Stimulated activated naive CD8-positive, alpha-beta T cell treated with anti-CD3 and anti-CD28 coated beads, Interleukin-15, Interleukin-2, amounts not matched to agents 100 U/mL and 50 U/mL, for 24 hours (primary cell): ENCODE data around the gene SOX18.

ENCODE experiments used
- ATAC-seq: fragments of 150-1000 bp; cut with Tn5 transposase; one replicate; pipeline ENCODE4 v1.10.0; 2021
- DNase-seq: peaks from one replicate; pipeline ENCODE4 v3.0.0; 2021

SOX18 gene

GRCh38 chr20:64037498-64038213, 11.8 kb downstream of the SOX18 start:
- DNase-seq (no peak), ATAC-seq (no peak)

GRCh38 chr20:64037199-64037497, 12.3 kb downstream of the SOX18 start:
- ATAC-seq (no peak), DNase-seq (no peak)

DNA sequence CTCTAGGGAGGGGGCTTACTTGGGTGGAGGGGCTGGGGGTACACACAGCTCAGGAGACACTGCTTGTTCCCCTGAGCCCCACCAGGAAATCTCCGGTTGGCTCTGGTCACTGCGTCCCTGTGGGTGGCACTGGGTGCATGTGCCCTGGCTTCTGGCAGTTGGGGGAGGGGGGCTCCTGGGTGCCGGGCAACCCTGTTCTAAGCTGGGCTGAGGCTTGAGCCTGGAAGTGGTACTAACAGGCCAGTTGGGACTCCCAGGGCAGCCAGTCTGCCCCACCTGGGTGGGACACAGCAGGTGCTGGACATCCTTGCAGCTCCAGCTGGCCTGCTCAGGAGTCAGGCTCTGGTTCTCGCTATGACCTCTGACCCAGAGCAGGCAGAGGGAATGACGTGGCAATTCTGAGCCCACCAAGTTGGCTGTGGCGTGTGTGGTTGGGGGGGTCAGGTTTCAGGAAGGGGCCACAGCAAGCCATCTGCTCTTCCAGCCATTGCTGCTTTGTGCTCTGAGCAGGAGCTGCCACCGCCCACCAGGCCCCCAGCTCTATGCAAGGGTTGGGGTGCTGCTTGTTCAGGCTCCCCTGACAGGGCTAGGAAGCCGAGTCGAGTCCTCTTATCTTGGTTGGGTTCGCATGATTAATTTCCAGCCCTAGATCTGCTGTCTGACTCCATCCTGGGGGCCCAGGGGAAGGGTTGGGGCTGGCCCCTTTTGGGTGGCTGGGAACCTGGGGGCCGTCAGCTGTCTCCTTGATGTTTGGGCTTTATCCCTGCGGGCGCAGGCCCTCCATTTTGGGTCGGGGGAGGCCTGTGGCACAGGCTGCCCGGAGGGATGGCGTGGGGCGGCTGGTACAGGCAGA, 12.9 kb downstream of the SOX18 start:
- DNase-seq (peak; percentile 59), ATAC-seq (peak; percentile 33)

GRCh38 chr20:64035933-64036345, 13.5 kb downstream of the SOX18 start, which contains the start of gene C20orf204:
C20orf204 (plus strand) TSS chr20:64036182; CDS start chr20:64036324, 142 bp downstream.
- ATAC-seq = no peak
- DNase-seq = no peak

DNA sequence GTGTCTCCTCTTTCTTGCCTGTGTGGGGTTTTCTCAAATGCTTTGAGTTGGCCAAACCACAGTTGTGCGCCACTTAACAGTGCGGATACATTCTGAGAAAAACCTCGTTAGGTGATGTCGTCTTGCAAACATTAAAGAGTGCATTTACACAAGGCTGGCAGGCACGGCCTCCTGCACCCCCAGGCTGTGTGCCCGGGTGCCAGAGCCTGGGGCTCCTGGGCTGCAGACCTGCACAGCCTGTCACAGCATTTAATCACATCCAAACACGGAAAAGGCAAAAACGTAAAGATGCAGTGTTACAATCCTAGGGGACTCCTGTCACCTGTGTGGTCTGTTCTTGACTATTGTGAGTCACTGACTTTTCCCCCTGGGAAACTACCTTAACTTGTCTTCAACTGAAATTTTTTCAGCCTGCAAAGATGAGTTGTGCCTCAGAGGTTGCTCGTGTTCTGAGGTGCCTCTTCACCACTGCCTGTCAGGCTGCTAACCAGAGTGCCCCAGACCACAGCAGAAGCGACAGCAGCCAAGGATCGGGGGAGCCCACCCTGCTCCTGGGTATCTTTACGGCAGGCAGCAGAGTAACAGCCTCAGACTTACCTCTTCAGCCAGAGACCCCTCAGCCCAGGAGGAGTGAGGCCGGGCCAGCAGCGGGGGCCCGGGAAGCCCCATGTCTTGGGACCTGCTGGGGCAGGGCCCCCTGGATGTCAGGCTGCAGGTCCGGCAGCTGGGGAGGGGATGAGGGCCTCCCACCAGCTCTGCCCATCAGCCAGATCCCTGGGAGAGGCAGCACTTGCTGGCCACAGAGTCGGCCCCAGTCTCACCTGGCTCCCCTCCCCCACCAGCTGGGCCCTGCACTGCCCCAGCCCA, 14.1 kb downstream of the SOX18 start:
- peak; percentile 63 for DNase-seq
- ATAC-seq = peak; percentile 65

DNA sequence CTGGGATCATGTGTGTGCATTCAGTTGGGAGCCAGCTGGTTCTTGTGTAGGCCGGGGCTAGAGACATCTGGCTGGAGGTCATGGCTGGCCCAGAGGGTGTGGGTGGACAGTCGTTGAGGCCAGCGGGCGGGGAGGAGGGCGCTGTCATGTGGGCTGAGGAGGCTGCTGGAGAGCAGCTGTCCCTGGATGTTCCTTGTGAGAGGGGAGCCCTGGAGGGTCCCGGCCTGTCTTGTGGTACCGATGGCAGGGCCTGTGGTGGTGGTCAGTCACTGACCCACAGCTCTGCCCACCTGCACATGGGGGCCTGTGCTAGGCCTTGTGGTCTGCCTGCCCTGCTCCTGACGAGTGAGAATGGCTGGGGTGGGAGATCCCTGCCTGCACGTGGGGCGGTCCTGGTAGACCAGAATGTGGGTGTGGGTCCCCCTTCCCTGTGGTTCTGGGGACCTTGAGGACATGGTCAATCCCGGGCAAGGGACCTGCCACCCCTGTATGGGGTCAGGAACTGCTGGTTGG, 15.4 kb downstream of the SOX18 start:
- ATAC-seq (no peak), DNase-seq (no peak)

DNA sequence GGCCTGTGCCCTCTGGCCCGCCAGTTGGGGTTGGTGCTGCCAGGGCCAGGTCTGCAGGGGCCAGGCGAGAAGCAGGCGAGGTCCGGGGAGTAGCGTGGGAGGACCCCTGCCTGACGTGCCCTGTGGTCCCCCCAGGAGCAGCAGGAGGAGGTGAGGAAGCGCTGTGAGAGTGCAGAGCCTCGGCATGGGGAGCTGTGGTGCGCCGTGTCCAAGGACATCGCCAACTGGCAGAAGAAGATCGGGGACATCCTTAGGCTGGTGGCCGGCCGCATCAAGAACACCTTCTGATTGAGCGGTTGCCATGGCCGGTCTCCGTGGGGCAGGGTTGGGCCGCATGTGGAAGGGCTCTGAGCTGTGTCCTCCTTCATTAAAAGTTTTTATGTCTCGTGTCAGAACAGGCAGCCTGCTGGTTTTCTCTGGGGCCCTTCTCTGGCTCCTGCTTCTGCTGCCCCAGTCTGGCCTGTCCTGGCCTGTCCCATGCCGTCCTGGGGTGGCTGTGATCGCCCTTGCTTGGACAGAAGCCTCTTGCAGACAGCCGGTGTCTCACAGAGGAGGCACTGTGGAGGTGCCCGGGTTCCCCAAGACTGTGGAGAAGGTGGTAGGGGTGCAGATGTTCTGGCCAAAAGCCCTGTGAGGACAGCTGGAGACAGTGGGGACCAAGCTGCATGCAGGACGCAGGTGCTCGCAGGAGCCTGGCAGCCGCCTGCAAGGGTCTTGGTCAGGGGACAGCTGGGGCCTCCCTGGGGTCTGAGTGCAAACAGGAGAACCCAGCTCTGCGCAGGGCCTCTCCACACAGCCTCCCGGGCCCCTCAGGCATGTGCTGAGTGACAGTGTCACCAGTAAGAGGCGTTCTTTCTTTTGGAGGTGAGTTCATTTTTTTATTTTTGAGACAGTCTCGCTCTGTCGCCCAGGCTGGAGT, 16.5 kb downstream of the SOX18 start:
- ATAC-seq (no peak), DNase-seq (no peak)

GRCh38 chr20:64031822-64032314, 17.6 kb downstream of the SOX18 start:
- DNase-seq (no peak), ATAC-seq (no peak)

DNA sequence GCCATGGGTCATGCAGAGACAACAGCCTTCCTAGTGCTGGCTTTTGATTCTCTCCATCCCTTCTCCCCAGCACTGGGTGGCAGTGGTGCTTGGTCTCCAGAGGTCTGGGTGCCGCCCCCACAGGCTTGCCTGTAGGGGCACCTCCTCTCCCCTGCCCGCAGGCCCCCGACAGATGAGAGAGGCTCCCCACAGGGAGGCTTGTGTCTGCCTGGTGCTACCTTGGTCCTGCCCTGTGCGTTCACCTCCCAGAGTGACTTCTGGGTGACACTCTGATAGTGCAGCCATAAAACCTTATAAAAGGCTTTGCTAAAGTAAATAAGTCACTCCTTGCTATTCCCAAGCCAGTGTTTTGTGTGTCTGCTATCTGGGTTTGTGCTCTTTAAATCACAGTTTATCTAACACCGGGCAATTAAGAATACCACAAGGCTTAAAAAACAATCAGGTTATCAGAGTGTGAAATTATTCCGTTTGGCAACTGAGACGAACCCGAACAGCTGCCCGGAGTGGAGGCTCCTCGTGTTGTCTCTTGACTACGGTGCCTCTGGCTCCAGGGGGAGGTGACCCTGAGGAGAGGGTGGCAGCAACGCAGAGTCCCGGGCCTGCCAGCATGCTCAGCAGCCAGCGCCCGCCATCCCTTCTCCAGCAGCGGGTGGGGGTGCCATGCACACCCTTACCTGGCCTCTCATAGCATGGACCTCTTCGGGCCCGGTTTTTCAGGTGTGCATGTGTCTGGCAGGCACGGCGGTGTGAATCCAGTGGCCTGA, 18.9 kb downstream of the SOX18 start:
- ATAC-seq (no peak), DNase-seq (no peak)

- ATAC-seq (no peak), DNase-seq (no peak)
Measured at GRCh38 chr20:64029293-64030117, 19.9 kb downstream of the SOX18 start.

- no peak for DNase-seq
- no peak for ATAC-seq
Measured at GRCh38 chr20:64027981-64028685, 21.3 kb downstream of the SOX18 start.

GRCh38 chr20:64025826-64026412, 23.5 kb downstream of the SOX18 start:
- DNase-seq (no peak), ATAC-seq (no peak)

GRCh38 chr20:64025101-64025825, 24.2 kb downstream of the SOX18 start:
- DNase-seq (no peak), ATAC-seq (no peak)

GRCh38 chr20:64024141-64024990, 25.1 kb downstream of the SOX18 start:
- no peak for ATAC-seq
- DNase-seq = no peak

GRCh38 chr20:64023361-64024140, 25.9 kb downstream of the SOX18 start:
- no peak for ATAC-seq
- DNase-seq = no peak
